G401 (cell line): Measurements from ENCODE around the gene REST. TPM values are rescaled to one million over a fixed set of nuclear protein-coding genes. Genes with fewer than 3 reads are reported as not detected.

ENCODE experiments used
- total RNA-seq: library from RNA; depleted of rRNA; stranded (reverse); fragments of >200 nt; shearing (Covaris generic); gene quantifications from 2 replicates; pipeline ENCODE4 v1.2.3, GENCODE V29; 2014; rRNA removed

The REST gene
- total RNA-seq, 1 experiment from 2014 or later, result 28.2 TPM

Other genes starting within 250 kb of the REST start
- not detected in 2 replicates for gene HOPX, start 226.6 kb upstream of the REST start, total RNA-seq
- gene SPINK2, start 86.2 kb upstream of the REST start, total RNA-seq, result not detected in 2 replicates
- gene NOA1, start 69.7 kb downstream of the REST start, total RNA-seq, result 21.0 and 23.7 TPM in 2 replicates
- gene POLR2B, start 71.0 kb downstream of the REST start, total RNA-seq, result 164 and 230 TPM in 2 replicates
- gene IGFBP7, start 202.5 kb downstream of the REST start, total RNA-seq, result 11.1 and 18.2 TPM in 2 replicates